PC-9 (cell line): ENCODE measurements around the gene CCDC192. TPM values are rescaled to one million over a fixed set of nuclear protein-coding genes. Genes with fewer than 3 reads are reported as not detected.

Source experiments
- BruUV-seq: library from RNA; stranded (reverse); fragments of 400-500 nt; replicated peaks from 2 replicates; lab custom pipeline; 2021; lab: Mats Ljungman, UMichigan
- CTCF ChIA-PET: fragments of 300-600 bp; sonication (Branson Sonifier 250); formaldehyde crosslinking; loops from one replicate; lab custom pipeline; 2022; ENCODE audit warnings: antibody characterized with exemption; lab: Charles Lee
- POLR2A ChIA-PET: fragments of 300-600 bp; sonication (Branson Sonifier 250); formaldehyde crosslinking; loops from one replicate; lab custom pipeline; 2022; ENCODE audit warnings: antibody characterized with exemption; ENCODE audit not compliant: unreplicated experiment; lab: Charles Lee
- DNase-seq, 2 experiments: peaks; one replicate each; pipeline versions ENCODE4 v3.0.0 to v3.0.0-alpha.2; 2015 to 2022; ENCODE audit warnings: mixed read lengths in 1 of 2
- H2AFZ ChIP-seq: fragments of 200-600 bp; sonication (generic); 2 replicates; pipeline ENCODE4 v1.8.1; 2017; ENCODE audit warnings: antibody characterized with exemption
- H3F3A ChIP-seq: fragments of 200-600 bp; sonication (generic); 2 replicates; pipeline ENCODE4 v1.8.1; 2017; ENCODE audit warnings: antibody characterized with exemption, mild to moderate bottlenecking, low read depth; ENCODE audit not compliant: insufficient read depth
- H3K27ac ChIP-seq: fragments of 200-600 bp; sonication (generic); 2 replicates; pipeline ENCODE4 v1.6.1; 2016; ENCODE audit warnings: mixed run types
- H3K27me3 ChIP-seq: fragments of 200-600 bp; sonication (generic); 2 replicates; pipeline ENCODE4 v1.6.1; 2016; ENCODE audit warnings: low read depth, mixed run types; ENCODE audit not compliant: insufficient read depth
- H3K36me3 ChIP-seq: fragments of 200-600 bp; sonication (generic); 2 replicates; pipeline ENCODE4 v1.6.1; 2016; ENCODE audit warnings: low read depth, mixed run types
- H3K4me1 ChIP-seq: fragments of 200-600 bp; sonication (generic); replicated peaks from 2 replicates; pipeline ENCODE4 v1.6.1; 2016; ENCODE audit warnings: mixed run types; ENCODE audit not compliant: insufficient read depth
- H3K4me2 ChIP-seq: fragments of 200-600 bp; sonication (generic); 2 replicates; pipeline ENCODE4 v1.6.1; 2017; ENCODE audit warnings: mixed run types
- H3K4me3 ChIP-seq: fragments of 200-600 bp; sonication (generic); 2 replicates; pipeline ENCODE4 v1.6.1; 2016; ENCODE audit warnings: mixed run types
- H3K79me2 ChIP-seq: fragments of 200-600 bp; sonication (generic); 2 replicates; pipeline ENCODE4 v1.6.1; 2017; ENCODE audit warnings: low read depth, mixed run types
- H3K9me2 ChIP-seq: fragments of 200-600 bp; sonication (generic); 2 replicates; pipeline ENCODE4 v1.8.1; 2017; ENCODE audit warnings: mild to moderate bottlenecking; ENCODE audit not compliant: insufficient read depth
- H3K9me3 ChIP-seq: fragments of 200-600 bp; sonication (generic); 2 replicates; pipeline ENCODE4 v1.8.1; 2016; ENCODE audit warnings: low read depth; ENCODE audit not compliant: insufficient read depth
- H4K20me1 ChIP-seq: fragments of 200-600 bp; sonication (generic); 2 replicates; pipeline ENCODE4 v1.8.1; 2017; ENCODE audit not compliant: insufficient read depth
- EZH2 ChIP-seq: fragments of 200-600 bp; sonication (generic); IDR thresholded peaks from 2 replicates; pipeline ENCODE4 v1.8.0; 2017; ENCODE audit warnings: antibody characterized with exemption, low read depth
- intact Hi-C: fragments of 100-400 bp; cut with micrococcal nuclease; formaldehyde crosslinking; loops from one replicate; pipeline ENCODE4 v1.10.0; 2022; ENCODE audit not compliant: unreplicated experiment
- total RNA-seq: library from RNA; stranded (reverse); gene quantifications from 2 replicates; pipeline ENCODE4 v1.2.3, GENCODE V29; 2021
- TF ChIP-seq, protein P1 (sequence below): fragments of 200-600 bp; sonication (generic); conservative IDR thresholded peaks from 2 replicates; pipeline ENCODE4 v1.6.1; 2017; ENCODE audit warnings: mixed run types, antibody characterized with exemption, mild to moderate bottlenecking, moderate library complexity

The CCDC192 gene
- total RNA-seq, 1 experiment from 2014 or later, result not detected

DNA sequence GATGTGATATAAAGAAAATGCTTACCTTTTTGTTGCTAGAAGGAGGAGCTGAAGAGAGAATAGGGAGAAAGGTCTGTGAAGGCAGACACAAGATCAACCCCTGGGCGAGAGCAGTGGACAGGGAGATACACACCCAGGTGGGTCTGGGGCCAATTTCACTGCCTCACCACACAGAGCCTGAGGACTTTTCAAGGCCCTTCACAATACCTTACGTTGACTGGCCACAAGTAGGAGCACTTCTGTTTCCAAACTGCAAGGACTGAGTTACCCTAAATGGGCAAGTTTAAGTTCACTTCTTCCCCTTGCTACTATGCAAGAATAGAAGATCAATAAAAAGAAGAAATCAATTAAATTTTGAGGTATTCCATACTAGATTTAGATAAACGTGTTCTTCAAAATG, 205.9 kb downstream of the CCDC192 start:
- ChIA-PET CTCF (interaction anchor here (0.5 to 0.9 kb wide), 2 partner anchors 12 to 167 kb away, joined by 3 to 21 read pairs; no protein-coding TSS in a partner anchor), POLR2A (interaction anchor here (0.6 kb wide), 1 partner anchor 18 kb away, joined by 3 read pairs; no protein-coding TSS in a partner anchor)
- peak in 1 of 2 experiments; percentile 51 for DNase-seq
- BruUV-seq, result no TSS peak
- Histone ChIP-seq H3K9me3 (no peaks in the 10 kb centered on the region), H3F3A (no peaks in the 10 kb centered on the region), H3K9me2 (no peaks in the 10 kb centered on the region), H3K36me3 (no peaks in the 10 kb centered on the region), H3K4me3 (no peak overlapping the region), H2AFZ (no peak overlapping the region), H3K4me2 (no peak overlapping the region), H3K27ac (no peak overlapping the region), H4K20me1 (no peaks in the 10 kb centered on the region), H3K79me2 (no peaks in the 10 kb centered on the region), H3K27me3 (no peaks in the 10 kb centered on the region), H3K4me1 (no peaks in the 10 kb centered on the region)
- TF ChIP-seq, protein P1, sequence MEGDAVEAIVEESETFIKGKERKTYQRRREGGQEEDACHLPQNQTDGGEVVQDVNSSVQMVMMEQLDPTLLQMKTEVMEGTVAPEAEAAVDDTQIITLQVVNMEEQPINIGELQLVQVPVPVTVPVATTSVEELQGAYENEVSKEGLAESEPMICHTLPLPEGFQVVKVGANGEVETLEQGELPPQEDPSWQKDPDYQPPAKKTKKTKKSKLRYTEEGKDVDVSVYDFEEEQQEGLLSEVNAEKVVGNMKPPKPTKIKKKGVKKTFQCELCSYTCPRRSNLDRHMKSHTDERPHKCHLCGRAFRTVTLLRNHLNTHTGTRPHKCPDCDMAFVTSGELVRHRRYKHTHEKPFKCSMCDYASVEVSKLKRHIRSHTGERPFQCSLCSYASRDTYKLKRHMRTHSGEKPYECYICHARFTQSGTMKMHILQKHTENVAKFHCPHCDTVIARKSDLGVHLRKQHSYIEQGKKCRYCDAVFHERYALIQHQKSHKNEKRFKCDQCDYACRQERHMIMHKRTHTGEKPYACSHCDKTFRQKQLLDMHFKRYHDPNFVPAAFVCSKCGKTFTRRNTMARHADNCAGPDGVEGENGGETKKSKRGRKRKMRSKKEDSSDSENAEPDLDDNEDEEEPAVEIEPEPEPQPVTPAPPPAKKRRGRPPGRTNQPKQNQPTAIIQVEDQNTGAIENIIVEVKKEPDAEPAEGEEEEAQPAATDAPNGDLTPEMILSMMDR, result peak; percentile 66
- TF ChIP-seq EZH2, result no peak
- intact Hi-C loops, result no loop called here

DNA sequence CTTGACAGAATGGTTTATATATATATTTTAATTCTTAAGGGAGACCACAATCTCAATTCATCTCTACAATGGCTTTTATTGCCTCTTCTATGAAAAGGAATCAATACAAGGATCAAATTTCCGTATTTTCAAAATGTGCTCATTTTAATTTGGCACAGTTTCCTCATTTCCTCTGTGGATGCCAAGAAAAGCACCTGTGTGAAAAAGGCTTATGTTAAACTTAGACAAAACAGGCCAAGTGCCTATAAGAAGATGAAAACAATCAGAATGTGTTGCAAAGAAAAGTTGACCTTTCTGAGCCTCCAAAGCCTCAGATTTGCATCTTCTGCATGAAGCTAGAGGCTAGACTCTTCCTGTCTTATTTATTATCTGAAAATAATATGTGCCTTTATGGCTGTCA, 206.6 kb downstream of the CCDC192 start:
- Histone ChIP-seq H3K9me3 (no peaks in the 10 kb centered on the region), H4K20me1 (no peaks in the 10 kb centered on the region), H3K27ac (no peak overlapping the region), H3F3A (no peaks in the 10 kb centered on the region), H3K4me1 (no peaks in the 10 kb centered on the region), H2AFZ (no peak overlapping the region), H3K27me3 (no peaks in the 10 kb centered on the region), H3K4me2 (no peak overlapping the region), H3K36me3 (no peaks in the 10 kb centered on the region), H3K4me3 (no peak overlapping the region), H3K9me2 (no peaks in the 10 kb centered on the region), H3K79me2 (no peaks in the 10 kb centered on the region)
- no peak for DNase-seq
- intact Hi-C loops, result no loop called here
- CTCF ChIA-PET, result no interaction called here
- TF ChIP-seq, protein P1, result no peak
- no peak for TF ChIP-seq EZH2
- no TSS peak for BruUV-seq
- POLR2A ChIA-PET, result no interaction called here

DNA sequence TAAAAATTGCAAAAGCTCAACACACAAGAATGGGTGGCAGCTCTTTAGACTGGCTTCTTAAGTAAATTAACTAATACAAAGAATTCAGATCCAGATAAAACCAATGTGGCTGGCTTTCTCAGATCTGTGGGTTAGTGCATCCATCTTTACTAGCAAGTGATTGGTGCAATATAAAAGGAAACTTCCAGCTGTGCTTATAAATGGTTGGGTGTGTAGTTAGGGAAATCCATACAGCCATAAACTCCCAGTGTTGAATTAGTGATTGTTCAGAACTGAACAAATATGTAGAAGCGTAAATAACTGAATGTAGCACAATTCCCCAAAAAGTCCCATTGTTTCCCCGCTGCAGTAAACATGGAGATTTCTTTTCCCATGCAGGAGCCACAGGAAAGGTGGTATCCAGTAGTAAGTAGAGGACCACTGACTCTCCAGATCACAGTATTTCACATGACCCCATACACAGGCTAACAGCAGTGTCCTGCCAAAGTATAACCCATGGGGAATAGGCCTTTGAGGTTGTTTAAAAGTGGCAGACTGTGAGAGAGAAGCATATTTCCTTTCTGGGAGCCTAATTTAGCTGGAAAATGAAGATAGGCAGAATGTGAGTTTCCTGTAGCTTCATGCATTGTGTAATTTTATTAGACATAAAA, 207.2 kb downstream of the CCDC192 start:
- no TSS peak for BruUV-seq
- H3K79me2 ChIP-seq, result no peaks in the 10 kb centered on the region
- no peaks in the 10 kb centered on the region for H3K9me2 ChIP-seq
- no peak overlapping the region for H2AFZ ChIP-seq
- TF ChIP-seq EZH2, result no peak
- TF ChIP-seq, protein P1, result no peak
- intact Hi-C loops, result no loop called here
- no peaks in the 10 kb centered on the region for H3F3A ChIP-seq
- H3K27ac ChIP-seq, result no peak overlapping the region
- H3K4me3 ChIP-seq, result no peak overlapping the region
- no peak overlapping the region for H3K4me2 ChIP-seq
- no peaks in the 10 kb centered on the region for H3K36me3 ChIP-seq
- no peaks in the 10 kb centered on the region for H3K27me3 ChIP-seq
- POLR2A ChIA-PET, result no interaction called here
- CTCF ChIA-PET, result interaction anchor here (0.7 kb wide), 1 partner anchor 23 kb away, joined by 3 read pairs; no protein-coding TSS in a partner anchor
- DNase-seq, result no peak
- no peaks in the 10 kb centered on the region for H3K4me1 ChIP-seq
- H3K9me3 ChIP-seq, result no peaks in the 10 kb centered on the region
- H4K20me1 ChIP-seq, result no peaks in the 10 kb centered on the region
